IMR-90 (cell line): Measurements from ENCODE around the gene MFAP1. TPM values are rescaled to one million over a fixed set of nuclear protein-coding genes. Genes with fewer than 3 reads are reported as not detected.

Experiments
- ATAC-seq: fragments of 200-7000 bp; cut with Tn5 transposase; 2 replicates; pipeline ENCODE4 v1.9.1; 2020; ENCODE audit warnings: low read depth, mild to moderate bottlenecking, moderate library complexity
- BruUV-seq: library from RNA; stranded (reverse); fragments of 400-500 nt; replicated peaks from 2 replicates; lab custom pipeline; 2021; lab: Mats Ljungman, UMichigan
- CTCF ChIA-PET: fragments of 300-600 bp; formaldehyde crosslinking; extraction: SDS; loops from one replicate; lab custom pipeline; 2021; ENCODE audit warnings: antibody characterized with exemption; lab: Yijun Ruan, JAX
- POLR2A ChIA-PET: fragments of 300-600 bp; sonication (Branson Sonifier 250); formaldehyde crosslinking; loops from one replicate; lab custom pipeline; 2022; ENCODE audit warnings: antibody characterized with exemption; ENCODE audit not compliant: unreplicated experiment; lab: Charles Lee
- DNase-seq: peaks from one replicate; pipeline ENCODE4 v3.0.0; 2013
- H2AFZ ChIP-seq: replicated peaks from 2 replicates; pipeline ENCODE3; 2013; ENCODE audit warnings: low read length, mild to moderate bottlenecking; ENCODE audit not compliant: poor library complexity
- H2AK5ac ChIP-seq: 2 replicates; pipeline ENCODE4 v1.6.1; 2013; ENCODE audit warnings: low read depth, low read length, inconsistent platforms
- H2AK9ac ChIP-seq: replicated peaks from 2 replicates; pipeline ENCODE3; 2013; ENCODE audit warnings: mild to moderate bottlenecking, low read depth, low read length, moderate library complexity; ENCODE audit not compliant: poor library complexity
- H2BK120ac ChIP-seq: 2 replicates; pipeline ENCODE4 v1.6.1; 2013; ENCODE audit warnings: low read depth, low read length, inconsistent platforms
- H2BK15ac ChIP-seq: 3 replicates; pipeline ENCODE4 v1.6.1; 2013; ENCODE audit warnings: low read depth, low read length, inconsistent platforms
- H2BK20ac ChIP-seq: 2 replicates; pipeline ENCODE4 v1.6.1; 2013; ENCODE audit warnings: low read depth, mild to moderate bottlenecking, inconsistent platforms, low read length, moderate library complexity
- H2BK5ac ChIP-seq: 2 replicates; pipeline ENCODE4 v1.6.1; 2013; ENCODE audit warnings: mild to moderate bottlenecking, low read depth, low read length, inconsistent platforms; ENCODE audit not compliant: poor library complexity, severe bottlenecking
- H3K14ac ChIP-seq: replicated peaks from 2 replicates; pipeline ENCODE4 v1.6.1; 2013; ENCODE audit warnings: low read depth, low read length, inconsistent platforms
- H3K18ac ChIP-seq: 2 replicates; pipeline ENCODE4 v1.6.1; 2013; ENCODE audit warnings: low read depth, low read length, control low read depth
- H3K23ac ChIP-seq: 2 replicates; pipeline ENCODE4 v1.6.1; 2013; ENCODE audit warnings: low read depth, low read length, inconsistent platforms
- H3K27ac ChIP-seq: 2 replicates; pipeline ENCODE4 v1.5.1; 2013; ENCODE audit warnings: mild to moderate bottlenecking, control low read depth, low read length; ENCODE audit not compliant: insufficient read depth
- H3K27me3 ChIP-seq: 2 replicates; pipeline ENCODE4 v1.6.1; 2013; ENCODE audit warnings: low read length; ENCODE audit not compliant: control insufficient read depth, insufficient read depth
- H3K36me3 ChIP-seq: 2 replicates; pipeline ENCODE4 v1.6.1; 2013; ENCODE audit warnings: low read length, mixed read lengths; ENCODE audit not compliant: control insufficient read depth, insufficient read depth
- H3K4ac ChIP-seq: 2 replicates; pipeline ENCODE4 v1.6.1; 2013; ENCODE audit warnings: low read depth, low read length, inconsistent platforms
- H3K4me1 ChIP-seq: 2 replicates; pipeline ENCODE4 v1.6.1; 2013; ENCODE audit warnings: low read length, mixed read lengths; ENCODE audit not compliant: control insufficient read depth, insufficient read depth
- H3K4me2 ChIP-seq: 2 replicates; pipeline ENCODE4 v1.6.1; 2013; ENCODE audit warnings: low read depth, mild to moderate bottlenecking, control low read depth, low read length, moderate library complexity
- H3K4me3 ChIP-seq: 2 replicates; pipeline ENCODE4 v1.5.1; 2013; ENCODE audit warnings: low read depth, mild to moderate bottlenecking, control low read depth, low read length, moderate library complexity; ENCODE audit not compliant: insufficient read depth
- H3K56ac ChIP-seq: 2 replicates; pipeline ENCODE4 v1.6.1; 2013; ENCODE audit warnings: low read length, inconsistent platforms; ENCODE audit not compliant: insufficient read depth; ENCODE audit errors: extremely low read depth
- H3K79me1 ChIP-seq, 2 experiments: 2 replicates each; pipeline ENCODE4 v1.6.1; 2013; ENCODE audit warnings: low read length in 2 of 2, inconsistent platforms in 1 of 2, low read depth in 1 of 2
- H3K9ac ChIP-seq: 2 replicates; pipeline ENCODE4 v1.6.1; 2013; ENCODE audit warnings: low read depth, low read length, control low read depth
- H3K9me1 ChIP-seq: 2 replicates; pipeline ENCODE4 v1.6.1; 2013; ENCODE audit warnings: low read length, inconsistent platforms; ENCODE audit not compliant: insufficient read depth
- H3K9me3 ChIP-seq: 2 replicates; pipeline ENCODE4 v1.6.1; 2013; ENCODE audit warnings: low read length; ENCODE audit not compliant: control insufficient read depth, insufficient read depth
- H4K20me1 ChIP-seq: 2 replicates; pipeline ENCODE4 v1.6.1; 2013; ENCODE audit warnings: low read length, inconsistent platforms; ENCODE audit not compliant: insufficient read depth
- H4K5ac ChIP-seq: 2 replicates; pipeline ENCODE4 v1.6.1; 2013; ENCODE audit warnings: mild to moderate bottlenecking, low read depth, low read length, control low read depth
- H4K8ac ChIP-seq, 2 experiments: 2 replicates each; pipeline ENCODE4 v1.6.1; 2013; ENCODE audit warnings: low read depth in 2 of 2, low read length in 2 of 2, control low read depth in 1 of 2, inconsistent platforms in 1 of 2
- H4K91ac ChIP-seq: 2 replicates; pipeline ENCODE4 v1.6.1; 2013; ENCODE audit warnings: low read depth, low read length, inconsistent platforms; ENCODE audit not compliant: insufficient read depth
- BHLHE40 ChIP-seq: fragments of 150-350 bp; IDR thresholded peaks from 2 replicates; pipeline ENCODE4 v1.6.1; 2016; ENCODE audit warnings: mild to moderate bottlenecking, low read depth, low read length
- FOS ChIP-seq: fragments of 150-350 bp; IDR thresholded peaks from 2 replicates; pipeline ENCODE4 v1.6.1; 2016; ENCODE audit warnings: low read depth, low read length
- MAFK ChIP-seq: IDR thresholded peaks from 2 replicates; pipeline ENCODE4 v1.6.1; 2012; ENCODE audit warnings: low read depth, low read length, improper control_type of control experiment
- MAZ ChIP-seq: IDR thresholded peaks from 2 replicates; pipeline ENCODE4 v1.6.1; 2012; ENCODE audit warnings: low read depth, mild to moderate bottlenecking, low read length, improper control_type of control experiment, moderate library complexity, borderline replicate concordance
- NFE2L2 ChIP-seq: fragments of 150-350 bp; IDR thresholded peaks from 2 replicates; pipeline ENCODE4 v1.6.1; 2016; ENCODE audit warnings: low read depth, mild to moderate bottlenecking, low read length
- RCOR1 ChIP-seq: IDR thresholded peaks from 2 replicates; pipeline ENCODE4 v1.6.1; 2012; ENCODE audit warnings: mild to moderate bottlenecking, low read length, improper control_type of control experiment; ENCODE audit not compliant: insufficient replicate concordance
- RFX5 ChIP-seq: IDR thresholded peaks from 2 replicates; pipeline ENCODE4 v1.8.0; 2012; ENCODE audit warnings: low read depth, mild to moderate bottlenecking, low read length, moderate library complexity
- WGBS, 2 experiments: methylation state at CpG; one replicate each; pipeline versions ENCODE4 v1.1.5 to v1.1.7; 2013; ENCODE audit warnings: missing lambda C conversion rate in 2 of 2; ENCODE audit not compliant: insufficient read length in 1 of 2; ENCODE audit errors: extremely low coverage in 2 of 2; 5-methylcytosine and 5-hydroxymethylcytosine counted together
- dilution Hi-C: fragments of 300-500 bp; cut with HindIII; formaldehyde crosslinking; loops from one replicate; pipeline ENCODE4 v1.14.3; 2018; ENCODE audit warnings: low sequenced_read_pairs; ENCODE audit not compliant: unreplicated experiment
- in situ Hi-C: fragments of 300-500 bp; cut with MboI; formaldehyde crosslinking; loops from 3 replicates; pipeline ENCODE4 v1.14.3; 2019; ENCODE audit warnings: low sequenced_read_pairs, inconsistent platforms, mixed read lengths
- intact Hi-C: fragments of 100-400 bp; cut with micrococcal nuclease; formaldehyde crosslinking; loops from 2 replicates; pipeline ENCODE4 v1.10.0; 2022
- polyA plus RNA-seq, 3 experiments: library from polyadenylated mRNA; depleted of rRNA; stranded (reverse); fragments of >200 nt; gene quantifications; 2 replicates each; pipeline ENCODE4 v1.2.3, GENCODE V29; 2012; ENCODE audit warnings: low replicate concordance in 1 of 3
- total RNA-seq: library from RNA; depleted of rRNA; stranded (reverse); fragments of >200 nt; gene quantifications from 2 replicates; pipeline ENCODE4 v1.2.3, GENCODE V29; 2012
- TF ChIP-seq, protein P1 (sequence below): fragments of 150-350 bp; IDR thresholded peaks from 2 replicates; pipeline ENCODE4 v1.6.1; 2017; ENCODE audit warnings: mild to moderate bottlenecking, antibody characterized with exemption, low read length, low read depth

The MFAP1 gene
- total and polyA plus RNA-seq, 2 of the 4 experiments (the other 2 are of a cell fraction): 21.6 to 28.5 TPM

GRCh38 chr15:43808960-43809678, 15.4 kb downstream of the MFAP1 start:
- Histone ChIP-seq H3K56ac (no peak overlapping the region), H3K4ac (no peak overlapping the region), H3K14ac (no peak overlapping the region), H2BK5ac (no peak overlapping the region), H3K9ac (no peak overlapping the region), H3K36me3 (peaks cover 71% of the 10 kb centered on the region), H3K4me1 (no peaks in the 10 kb centered on the region; the same call in 1 of the 2 replicates), H4K91ac (no peak overlapping the region), H2AK5ac (no peak overlapping the region), H2BK20ac (no peak overlapping the region), H4K20me1 (no peaks in the 10 kb centered on the region), H4K8ac (no peak overlapping the region), H3K27me3 (no peaks in the 10 kb centered on the region), H2BK120ac (no peak overlapping the region), H3K9me1 (peaks cover 8% of the 10 kb centered on the region), H2AFZ (no peak overlapping the region), H3K23ac (no peak overlapping the region), H3K4me3 (no peak overlapping the region), H3K18ac (no peak overlapping the region), H3K9me3 (no peaks in the 10 kb centered on the region), H3K79me1 (peaks cover 11 to 22% of the 10 kb centered on the region in 2 experiments), H3K27ac (no peak overlapping the region), H4K5ac (no peak overlapping the region), H2AK9ac (no peak overlapping the region), H3K4me2 (no peak overlapping the region), H2BK15ac (no peak overlapping the region)
- TF ChIP-seq NFE2L2 (no peak), FOS (no peak), BHLHE40 (no peak), RFX5 (no peak), MAFK (no peak), RCOR1 (no peak), MAZ (no peak)
- TF ChIP-seq, protein P1, sequence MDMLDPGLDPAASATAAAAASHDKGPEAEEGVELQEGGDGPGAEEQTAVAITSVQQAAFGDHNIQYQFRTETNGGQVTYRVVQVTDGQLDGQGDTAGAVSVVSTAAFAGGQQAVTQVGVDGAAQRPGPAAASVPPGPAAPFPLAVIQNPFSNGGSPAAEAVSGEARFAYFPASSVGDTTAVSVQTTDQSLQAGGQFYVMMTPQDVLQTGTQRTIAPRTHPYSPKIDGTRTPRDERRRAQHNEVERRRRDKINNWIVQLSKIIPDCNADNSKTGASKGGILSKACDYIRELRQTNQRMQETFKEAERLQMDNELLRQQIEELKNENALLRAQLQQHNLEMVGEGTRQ: no peak
- in situ Hi-C loops (no loop called here), intact Hi-C loops (no loop called here), dilution Hi-C loops (no loop called here)
- POLR2A ChIA-PET: interaction anchor here (0.6 kb wide), 1 partner anchor 13 kb away, joined by 3 read pairs; no protein-coding TSS in a partner anchor
- CTCF ChIA-PET: interaction anchor here (0.6 kb wide), 1 partner anchor 115 kb away, joined by 3 read pairs; no protein-coding TSS in a partner anchor
- WGBS, 2 experiments: no CpG with 5 or more reads among the region's 6 CpGs
- no TSS peak for BruUV-seq
- DNase-seq (no peak), ATAC-seq (peak; percentile 14; the same call in 1 of the 2 replicates)
